Breast epithelium (tissue), 3 donors: ENCODE data around the gene SLC6A17.

Source experiments
- CTCF ChIP-seq, 3 donors: fragments of 450-650 bp; IDR thresholded peaks; one replicate each; pipeline ENCODE4 v1.5.1; 2016 to 2017; ENCODE audit warnings: antibody characterized with exemption in 3 of 3, mild to moderate bottlenecking in 3 of 3, moderate library complexity in 3 of 3
- POLR2A ChIP-seq: fragments of 450-650 bp; IDR thresholded peaks from one replicate; pipeline ENCODE4 v1.6.1; 2016; ENCODE audit warnings: antibody characterized with exemption, mild to moderate bottlenecking, moderate library complexity
- POLR2AphosphoS5 ChIP-seq, 3 donors: sonication (generic); formaldehyde crosslinking; IDR thresholded peaks; one replicate each; pipeline ENCODE4 v1.6.1; 2017; ENCODE audit warnings: antibody characterized with exemption in 3 of 3

DNA sequence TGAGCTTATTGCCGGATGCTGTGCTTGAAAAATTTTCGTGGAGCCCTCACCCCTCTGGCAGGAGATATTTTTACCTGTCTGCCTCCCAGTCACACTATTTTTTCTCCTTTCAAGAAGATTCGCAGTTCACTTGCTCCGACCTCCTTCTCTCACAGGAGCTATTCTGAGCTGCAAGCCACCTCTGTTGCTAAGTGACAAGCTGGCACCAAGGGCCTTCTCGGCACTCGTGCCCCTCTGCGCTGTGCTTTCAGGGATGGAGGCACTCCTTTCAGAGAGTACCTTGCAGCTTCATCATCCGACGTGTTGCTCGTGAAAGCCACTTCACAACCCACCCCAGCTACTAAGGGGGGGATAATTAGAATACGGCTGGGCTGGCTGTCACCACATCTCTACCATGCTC is 11.6 kb downstream of the SLC6A17 start:
- TF ChIP-seq CTCF (IDR thresholded peaks at IDR 0.05): no peak
- TF ChIP-seq POLR2A: no peak
- TF ChIP-seq POLR2AphosphoS5 (IDR thresholded peaks at IDR 0.05): no peak
